ENCODE data around the gene CDKAL1.

DNA sequence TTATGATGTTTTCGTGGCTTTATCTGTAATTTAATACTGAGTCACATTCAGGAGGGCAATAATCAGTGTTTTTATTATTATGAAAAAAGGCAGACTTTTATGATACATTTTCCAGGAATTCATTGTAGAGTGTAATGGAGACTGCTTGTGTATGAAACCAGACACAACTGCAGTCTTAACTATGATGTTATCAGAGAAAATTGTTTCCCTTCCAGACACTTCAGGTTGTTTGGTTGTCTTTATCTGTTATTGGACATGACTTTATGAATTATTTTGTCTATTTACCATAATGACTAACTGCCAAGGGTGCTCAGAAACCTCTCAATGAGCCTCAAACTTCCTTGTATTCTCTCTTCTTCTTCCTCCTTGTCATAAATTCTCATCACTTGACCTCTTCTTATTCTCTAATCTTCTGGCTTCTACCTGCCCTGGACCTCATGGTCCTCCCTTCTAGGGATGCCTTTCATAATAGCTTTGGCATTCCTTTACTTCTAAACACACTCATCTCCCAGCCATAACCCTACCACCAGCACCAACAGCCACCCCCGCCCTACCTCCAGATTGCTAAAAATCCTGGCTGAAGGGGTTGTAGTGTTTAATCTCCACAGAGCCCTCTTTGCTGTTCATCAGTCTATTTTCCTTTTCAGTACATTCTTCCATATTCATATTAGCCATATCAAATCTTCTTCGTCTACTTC lies 492.5 kb downstream of the CDKAL1 start:
- TF ChIP-seq, protein P1, sequence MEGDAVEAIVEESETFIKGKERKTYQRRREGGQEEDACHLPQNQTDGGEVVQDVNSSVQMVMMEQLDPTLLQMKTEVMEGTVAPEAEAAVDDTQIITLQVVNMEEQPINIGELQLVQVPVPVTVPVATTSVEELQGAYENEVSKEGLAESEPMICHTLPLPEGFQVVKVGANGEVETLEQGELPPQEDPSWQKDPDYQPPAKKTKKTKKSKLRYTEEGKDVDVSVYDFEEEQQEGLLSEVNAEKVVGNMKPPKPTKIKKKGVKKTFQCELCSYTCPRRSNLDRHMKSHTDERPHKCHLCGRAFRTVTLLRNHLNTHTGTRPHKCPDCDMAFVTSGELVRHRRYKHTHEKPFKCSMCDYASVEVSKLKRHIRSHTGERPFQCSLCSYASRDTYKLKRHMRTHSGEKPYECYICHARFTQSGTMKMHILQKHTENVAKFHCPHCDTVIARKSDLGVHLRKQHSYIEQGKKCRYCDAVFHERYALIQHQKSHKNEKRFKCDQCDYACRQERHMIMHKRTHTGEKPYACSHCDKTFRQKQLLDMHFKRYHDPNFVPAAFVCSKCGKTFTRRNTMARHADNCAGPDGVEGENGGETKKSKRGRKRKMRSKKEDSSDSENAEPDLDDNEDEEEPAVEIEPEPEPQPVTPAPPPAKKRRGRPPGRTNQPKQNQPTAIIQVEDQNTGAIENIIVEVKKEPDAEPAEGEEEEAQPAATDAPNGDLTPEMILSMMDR (IDR thresholded peaks at IDR 0.05; ENCODE audit: insufficient read depth, low read length), result no peak
- TF ChIP-seq POLR2AphosphoS5 (IDR thresholded peaks at IDR 0.05; ENCODE audit: low read depth), result no peak
- TF ChIP-seq REST (IDR thresholded peaks at IDR 0.05; ENCODE audit: insufficient replicate concordance, low read depth), result no peak
- no peak for TF ChIP-seq GABPA (IDR thresholded peaks at IDR 0.05; ENCODE audit: low read depth)
